NCI-H460 (cell line): ENCODE measurements around the gene B3GALT5. TPM values are rescaled to one million over a fixed set of nuclear protein-coding genes. Genes with fewer than 3 reads are reported as not detected.

Experiments
- DNase-seq: peaks from one replicate; pipeline ENCODE4 v3.0.0-alpha.2; 2016; ENCODE audit warnings: low read depth; ENCODE audit errors: extremely low read depth
- total RNA-seq: library from RNA; depleted of rRNA; stranded (reverse); fragments of >200 nt; shearing (Covaris generic); gene quantifications from 2 replicates; pipeline ENCODE4 v1.2.3, GENCODE V29; 2014

The B3GALT5 gene
- total RNA-seq, 1 experiment from 2014 or later: not detected

DNA sequence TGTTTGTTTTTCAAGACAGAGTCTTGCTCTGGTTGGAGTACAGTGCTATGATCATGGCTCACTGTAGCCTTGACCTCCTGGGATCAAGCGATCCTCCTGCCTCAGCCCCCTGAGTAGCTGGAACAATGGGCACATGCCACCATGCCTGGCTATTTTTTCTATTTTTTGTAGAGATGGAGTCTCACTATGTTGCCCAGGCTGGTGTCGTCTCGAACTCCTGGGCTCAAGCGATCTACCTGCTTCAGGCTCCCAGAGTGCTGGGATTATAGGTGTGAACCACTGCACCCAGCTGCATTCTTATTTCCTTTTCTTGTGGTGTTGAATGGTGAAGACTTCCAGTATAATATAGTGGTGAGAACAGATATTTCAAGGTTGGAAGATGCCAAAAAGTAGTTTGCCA lies 28.0 kb downstream of the B3GALT5 start:
- no peak for DNase-seq

DNA sequence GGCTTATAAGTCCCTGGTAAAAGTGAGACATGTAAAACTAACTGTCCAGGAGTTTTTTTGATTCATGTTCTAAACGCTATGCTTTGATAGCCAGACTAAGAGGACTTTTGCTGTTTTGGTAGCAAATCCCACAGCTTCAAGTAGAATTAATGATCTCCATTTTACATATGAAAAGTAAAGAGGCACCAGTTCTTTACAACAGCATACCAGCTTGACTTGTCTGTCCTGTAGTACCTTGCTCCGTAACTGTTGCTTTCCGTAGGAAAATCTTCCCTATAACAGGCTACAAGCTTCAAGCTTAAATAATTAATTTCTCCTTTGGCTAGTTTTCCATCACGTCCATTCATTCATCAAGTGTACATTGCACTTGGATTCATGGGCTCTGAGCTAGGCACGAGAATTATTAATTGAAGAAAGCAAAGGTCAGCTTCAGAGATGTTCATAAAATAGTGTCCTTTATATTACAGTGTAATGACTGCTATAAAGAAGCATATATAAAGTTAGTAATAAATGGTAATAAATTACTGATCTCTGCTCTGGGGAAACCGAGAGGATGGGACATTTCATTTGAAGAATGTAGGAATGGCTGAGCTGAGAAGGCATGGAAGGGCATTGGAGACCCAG lies 29.2 kb downstream of the B3GALT5 start:
- no peak for DNase-seq

DNA sequence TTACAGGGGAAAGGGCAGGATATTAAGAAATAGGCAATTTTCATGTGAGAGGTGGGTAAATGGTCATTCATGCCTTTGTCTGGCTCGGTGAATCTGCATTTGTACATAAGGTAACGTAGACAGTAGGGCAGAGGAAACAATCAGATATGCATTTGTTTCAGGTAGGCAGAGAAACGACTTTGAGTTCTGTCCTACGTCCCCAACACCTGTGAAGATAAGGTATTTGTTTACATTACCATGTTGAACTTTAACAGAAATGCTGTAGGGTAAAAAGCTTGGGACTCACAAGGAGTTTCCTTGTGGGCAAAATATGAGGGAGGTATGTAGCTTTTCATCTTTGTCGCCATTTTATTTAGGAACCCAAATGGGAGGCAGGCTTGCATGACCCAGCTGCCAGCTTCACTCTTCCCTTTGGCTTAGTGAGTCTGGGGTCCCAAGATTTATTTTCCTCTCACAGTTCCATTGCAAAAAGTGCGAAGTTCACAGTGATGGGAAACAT lies 31.4 kb downstream of the B3GALT5 start:
- no peak for DNase-seq

DNA sequence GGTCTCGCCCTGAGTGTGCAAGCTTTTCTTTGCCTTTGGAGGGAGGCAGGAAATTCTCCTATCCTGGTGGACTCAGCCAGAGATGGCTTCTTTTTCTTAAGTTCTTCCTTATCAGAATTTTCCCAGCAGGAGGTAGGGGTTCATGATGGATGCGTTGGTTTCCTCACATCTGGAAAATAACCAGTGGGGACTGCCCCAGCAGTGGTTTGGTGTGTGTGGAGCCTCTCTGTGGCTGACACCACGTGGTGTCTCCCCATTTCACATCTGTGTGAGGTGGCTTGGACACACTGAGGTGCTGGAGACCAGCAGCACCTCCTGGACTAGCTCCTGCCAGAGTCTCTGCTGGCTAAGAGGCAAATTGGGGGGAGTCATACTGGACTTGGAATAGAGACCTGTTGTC lies 32.6 kb downstream of the B3GALT5 start:
- DNase-seq: no peak

DNA sequence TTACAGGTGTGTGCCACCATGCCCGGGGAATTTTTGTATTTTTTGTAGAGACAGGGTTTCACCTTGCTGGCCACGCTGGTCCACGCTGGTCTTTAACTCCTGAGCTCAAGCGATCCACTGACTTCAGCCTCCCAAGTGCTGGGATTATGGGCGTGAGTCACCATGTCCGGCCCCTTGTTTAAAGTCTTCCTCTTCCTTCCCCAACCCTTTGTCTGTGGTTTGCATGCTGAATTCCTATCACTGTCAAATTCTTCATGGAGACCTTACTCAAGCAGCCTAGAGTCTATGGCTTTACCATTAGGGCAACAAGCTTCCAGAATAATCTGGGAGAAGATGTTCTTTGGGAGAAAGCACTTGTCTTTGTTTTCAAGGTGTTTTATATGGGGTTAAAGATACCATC lies 34.7 kb downstream of the B3GALT5 start:
- DNase-seq: no peak

DNA sequence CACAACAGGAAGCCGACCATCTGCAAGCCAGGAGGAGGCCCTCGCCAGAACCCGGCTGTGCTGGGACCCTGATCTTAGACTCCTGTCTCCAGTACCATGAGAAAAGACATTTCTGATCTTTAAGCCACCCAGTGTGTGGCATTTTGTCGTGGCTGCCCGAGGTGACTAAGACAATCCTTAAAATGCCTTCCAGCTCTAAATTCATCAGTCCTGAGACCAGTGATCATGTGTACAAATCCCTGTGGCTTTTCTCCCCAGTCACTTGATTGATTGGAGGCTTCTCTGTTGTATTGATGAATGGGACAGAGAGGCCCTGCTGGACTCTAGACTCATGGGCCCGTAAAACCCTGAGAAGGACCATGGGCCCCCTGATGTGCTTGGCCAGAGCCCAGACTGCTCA lies 36.1 kb downstream of the B3GALT5 start:
- no peak for DNase-seq

DNA sequence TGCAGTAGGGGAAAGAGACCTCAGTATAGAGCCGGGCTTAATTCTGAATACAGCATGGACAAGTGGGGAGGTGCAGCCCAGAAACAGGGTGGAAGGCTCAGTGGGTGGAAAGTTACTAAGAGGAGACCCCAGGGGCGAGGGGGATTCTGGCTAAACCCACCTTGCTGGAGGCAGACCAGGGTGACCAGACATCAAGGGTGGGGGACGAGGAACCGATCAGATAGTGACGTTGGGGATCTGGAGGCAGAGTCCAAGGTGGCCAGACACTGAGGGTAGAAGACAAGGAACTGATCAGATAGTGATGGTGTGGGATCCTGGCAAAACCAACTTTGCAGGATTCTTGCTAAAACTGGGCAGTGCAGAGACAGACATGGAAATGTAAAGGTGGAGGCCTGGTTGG lies 36.8 kb downstream of the B3GALT5 start:
- DNase-seq: no peak

DNA sequence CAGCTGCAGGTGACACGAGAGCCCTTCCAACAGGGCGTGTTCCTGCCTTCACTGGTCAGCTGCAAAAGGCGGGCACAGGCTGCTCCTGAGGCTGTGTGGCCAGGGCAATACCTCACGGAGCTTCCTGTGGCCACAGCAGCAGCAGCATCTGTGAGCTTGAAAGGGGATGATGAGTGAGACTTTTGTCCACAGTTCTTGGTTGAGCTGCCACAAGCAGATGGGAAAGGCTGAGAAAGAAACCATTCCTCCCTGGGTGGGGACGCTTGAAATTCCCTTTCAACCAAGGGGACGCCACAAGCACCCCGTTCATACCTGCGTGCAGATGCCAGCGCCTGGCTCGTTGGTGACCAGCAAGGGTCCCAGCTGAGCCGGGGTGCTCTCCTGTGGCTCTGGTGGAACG lies 37.6 kb downstream of the B3GALT5 start:
- DNase-seq: no peak

DNA sequence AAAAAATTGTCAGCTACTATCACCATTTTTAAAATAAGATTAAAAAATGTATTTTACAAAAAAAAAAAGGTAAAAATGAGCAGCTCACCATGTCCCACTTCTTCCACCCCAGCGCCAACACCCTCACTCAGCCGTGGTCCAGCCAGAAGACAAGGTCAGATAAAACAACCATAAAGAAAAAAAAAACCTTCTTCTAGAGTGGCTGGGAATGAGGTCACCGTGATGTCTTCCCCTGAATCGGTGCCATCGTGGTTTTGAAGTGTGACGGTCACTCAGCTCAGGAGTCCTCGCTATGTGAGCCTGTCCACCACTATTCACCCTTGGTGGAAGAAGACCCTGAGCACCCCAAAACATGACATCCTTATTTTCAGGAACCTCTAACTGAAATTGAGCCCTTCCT lies 38.1 kb downstream of the B3GALT5 start:
- DNase-seq: no peak

DNA sequence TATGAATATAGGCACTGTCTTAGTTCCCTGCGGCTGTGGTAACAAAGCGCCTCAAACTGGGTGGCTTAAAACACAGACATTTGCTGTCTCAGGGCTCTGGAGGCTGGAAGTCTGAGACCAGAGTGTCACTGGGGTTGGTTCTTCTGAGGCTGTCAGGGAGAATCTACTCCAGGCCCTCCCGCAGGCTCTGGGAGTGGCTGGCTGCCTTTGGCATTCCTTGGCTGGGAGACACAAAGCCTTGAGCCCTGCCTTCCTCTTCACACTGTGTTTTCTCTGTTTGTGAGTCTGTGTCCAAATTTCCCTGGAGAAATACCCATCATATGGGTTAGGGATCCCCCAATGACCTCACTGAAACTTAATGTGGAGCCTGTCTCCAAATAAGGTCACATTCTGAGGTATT lies 38.5 kb downstream of the B3GALT5 start:
- DNase-seq: no peak

DNA sequence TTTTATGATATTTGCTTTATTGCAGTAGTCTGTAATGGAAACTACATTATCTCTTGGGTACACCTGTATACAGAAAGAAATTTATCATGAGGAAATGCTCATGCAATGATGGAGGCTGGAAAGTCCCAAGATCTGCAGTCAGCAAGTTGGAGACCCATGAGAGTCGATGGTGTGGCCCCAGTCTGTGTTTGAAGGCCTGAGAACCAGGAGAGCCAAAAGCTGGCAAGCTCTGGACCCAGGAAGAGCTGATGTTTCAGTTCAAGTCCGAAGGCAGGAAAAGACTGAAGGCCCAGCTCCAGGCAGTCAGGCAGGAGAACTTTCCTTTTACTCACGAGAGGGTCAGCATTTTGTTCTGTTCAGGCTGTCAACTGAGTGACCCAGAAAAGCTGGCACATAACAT lies 42.2 kb downstream of the B3GALT5 start:
- no peak for DNase-seq

DNA sequence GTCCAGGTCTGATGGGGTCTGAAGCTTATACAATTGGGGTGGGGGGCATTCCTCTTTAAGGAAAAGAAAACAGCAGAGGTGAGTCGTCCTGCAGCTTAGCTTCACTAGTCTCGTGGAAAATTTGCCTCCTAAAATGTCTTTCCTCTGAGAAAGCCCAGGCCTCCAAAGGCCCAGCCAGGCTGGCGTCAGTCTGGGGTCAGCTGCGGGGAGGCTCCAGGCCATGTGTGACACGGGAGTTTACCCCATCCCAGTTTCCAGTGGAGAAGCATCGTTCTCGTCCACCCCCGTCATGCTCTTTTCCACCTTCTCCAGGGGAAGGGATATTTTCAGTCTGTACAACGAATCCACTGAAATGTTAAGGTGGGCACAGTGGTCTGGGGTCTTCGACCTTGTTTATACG lies 42.8 kb downstream of the B3GALT5 start:
- no peak for DNase-seq

DNA sequence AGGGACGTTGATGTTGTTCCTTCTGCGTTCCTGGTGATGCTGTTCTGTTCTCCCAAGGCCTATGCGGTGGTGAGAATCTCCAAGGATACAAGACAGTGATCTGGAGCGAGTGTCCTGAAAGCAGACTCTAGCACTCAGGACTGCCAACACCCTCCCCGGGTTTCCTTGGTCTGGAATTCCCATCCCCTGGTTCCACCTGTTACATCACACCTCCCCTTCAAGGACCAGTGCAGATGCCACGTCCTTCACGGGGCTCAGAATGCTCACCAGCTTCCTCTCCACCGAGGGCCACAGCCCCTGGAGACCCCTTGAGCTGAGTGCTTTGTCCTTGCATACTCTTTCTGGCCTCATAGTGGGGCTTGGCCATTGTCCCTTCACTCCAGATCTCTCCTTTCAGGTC lies 43.5 kb downstream of the B3GALT5 start:
- DNase-seq: no peak

DNA sequence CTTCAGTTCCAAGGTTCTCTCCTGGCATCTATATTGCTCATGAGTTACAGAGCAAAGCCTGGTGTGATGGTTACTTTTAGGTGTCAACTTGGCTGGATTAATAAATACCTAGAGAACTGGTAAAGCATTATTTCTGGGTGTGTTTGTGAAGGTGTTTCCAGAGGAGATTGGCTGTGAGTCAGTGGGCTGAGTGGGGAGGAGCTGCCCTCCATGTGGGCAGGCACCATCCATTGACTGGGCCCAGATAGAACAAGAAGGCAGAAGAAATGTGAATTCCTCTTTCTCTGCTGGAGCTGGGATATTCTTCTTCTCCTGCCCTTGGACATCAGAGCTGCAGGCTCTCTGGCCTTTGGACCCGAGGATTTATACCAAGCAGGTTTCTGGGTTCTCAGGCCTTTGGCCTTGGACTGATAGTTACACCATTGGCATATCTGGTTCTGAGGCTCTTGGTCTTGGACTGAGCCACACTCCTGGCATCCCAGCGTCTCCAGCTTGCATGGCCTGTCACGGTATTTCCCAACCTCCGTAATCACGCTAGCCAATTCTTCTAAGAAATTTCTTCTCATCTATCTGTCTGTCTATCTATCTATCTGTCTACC lies 44.5 kb downstream of the B3GALT5 start:
- DNase-seq: no peak

DNA sequence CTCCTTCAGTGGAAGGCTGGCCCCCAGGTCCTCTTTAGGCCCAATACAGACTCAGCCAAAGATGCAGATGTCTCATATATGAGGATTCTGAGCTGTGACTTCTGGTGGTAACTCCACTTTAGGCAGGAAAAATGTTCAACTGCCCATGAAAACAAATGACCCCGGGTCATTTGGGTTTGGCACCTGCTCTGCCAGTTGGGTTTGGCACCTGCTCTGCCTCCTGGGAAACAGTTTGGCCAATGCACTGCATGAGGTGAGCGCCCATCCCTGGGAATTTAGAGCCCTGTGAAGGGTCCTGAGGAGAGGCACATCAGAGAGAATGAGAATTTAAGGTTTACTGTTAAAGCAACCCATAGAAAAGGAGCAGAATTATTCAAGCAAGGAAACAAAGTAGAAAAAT lies 45.3 kb downstream of the B3GALT5 start:
- DNase-seq: no peak

DNA sequence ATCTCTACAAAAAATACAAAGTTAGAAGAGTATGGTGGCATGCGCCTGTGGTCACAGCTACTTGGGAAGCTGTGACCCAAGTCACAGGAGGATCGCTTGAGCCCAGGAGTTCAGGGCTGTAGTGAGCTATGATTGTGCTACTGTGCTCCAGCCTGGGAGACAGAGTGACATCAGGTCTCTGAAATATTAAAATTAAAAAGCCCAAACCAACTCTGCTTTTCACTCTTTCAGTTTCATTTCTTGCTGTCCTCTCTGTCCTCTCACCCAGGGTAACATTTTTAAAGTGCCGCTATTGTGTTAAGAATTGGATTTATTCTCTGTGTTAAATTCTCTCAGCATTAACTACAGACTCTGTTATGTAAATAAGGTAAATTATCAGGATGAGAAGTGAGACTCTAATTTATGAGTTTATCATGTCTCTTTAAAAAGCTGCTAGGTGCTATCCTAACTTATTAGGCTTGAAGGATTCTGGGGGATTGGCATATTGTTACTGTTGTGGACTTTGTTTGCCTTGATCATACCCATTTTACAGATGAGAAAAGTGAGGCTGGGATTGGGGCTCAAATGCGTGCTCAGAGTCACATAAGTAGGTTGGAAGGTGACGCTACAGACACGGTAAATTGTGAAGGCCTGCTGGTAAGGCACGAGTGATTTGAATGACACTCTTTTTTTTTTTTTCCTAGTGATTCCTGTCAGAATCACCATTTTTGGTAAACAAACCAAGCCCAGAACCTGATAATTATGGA lies 46.5 kb downstream of the B3GALT5 start:
- DNase-seq: no peak

DNA sequence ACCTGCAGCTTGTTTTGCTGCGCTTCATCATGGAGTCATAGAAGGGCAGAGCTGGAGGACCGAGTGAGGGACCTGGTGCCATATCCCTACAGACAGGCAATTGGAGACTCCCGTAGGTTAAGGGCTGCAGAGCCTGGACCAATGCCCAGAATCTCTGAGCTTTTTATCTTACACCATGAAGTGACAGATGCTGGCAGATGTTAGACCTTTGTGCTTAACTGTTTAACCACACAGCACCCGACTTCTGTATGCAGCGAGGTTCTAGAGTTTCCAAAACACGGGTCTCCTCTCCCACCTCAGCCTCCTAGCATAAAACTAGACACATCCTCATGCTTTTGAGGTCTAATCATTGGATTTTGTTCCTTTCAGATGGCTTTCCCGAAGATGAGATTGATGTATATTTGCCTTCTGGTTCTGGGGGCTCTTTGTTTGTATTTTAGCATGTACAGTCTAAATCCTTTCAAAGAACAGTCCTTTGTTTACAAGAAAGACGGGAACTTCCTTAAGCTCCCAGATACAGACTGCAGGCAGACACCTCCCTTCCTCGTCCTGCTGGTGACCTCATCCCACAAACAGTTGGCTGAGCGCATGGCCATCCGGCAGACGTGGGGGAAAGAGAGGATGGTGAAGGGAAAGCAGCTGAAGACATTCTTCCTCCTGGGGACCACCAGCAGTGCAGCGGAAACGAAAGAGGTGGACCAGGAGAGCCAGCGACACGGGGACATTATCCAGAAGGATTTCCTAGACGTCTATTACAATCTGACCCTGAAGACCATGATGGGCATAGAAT lies 47.6 kb downstream of the B3GALT5 start:
- no peak for DNase-seq

DNA sequence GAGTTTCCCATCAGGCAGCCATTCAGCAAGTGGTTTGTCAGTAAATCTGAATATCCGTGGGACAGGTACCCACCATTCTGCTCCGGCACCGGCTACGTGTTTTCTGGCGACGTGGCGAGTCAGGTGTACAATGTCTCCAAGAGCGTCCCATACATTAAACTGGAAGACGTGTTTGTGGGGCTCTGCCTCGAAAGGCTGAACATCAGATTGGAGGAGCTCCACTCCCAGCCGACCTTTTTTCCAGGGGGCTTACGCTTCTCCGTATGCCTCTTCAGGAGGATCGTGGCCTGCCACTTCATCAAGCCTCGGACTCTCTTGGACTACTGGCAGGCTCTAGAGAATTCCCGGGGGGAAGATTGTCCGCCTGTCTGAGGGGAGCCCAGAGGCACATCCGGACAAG lies 48.4 kb downstream of the B3GALT5 start:
- DNase-seq: no peak

DNA sequence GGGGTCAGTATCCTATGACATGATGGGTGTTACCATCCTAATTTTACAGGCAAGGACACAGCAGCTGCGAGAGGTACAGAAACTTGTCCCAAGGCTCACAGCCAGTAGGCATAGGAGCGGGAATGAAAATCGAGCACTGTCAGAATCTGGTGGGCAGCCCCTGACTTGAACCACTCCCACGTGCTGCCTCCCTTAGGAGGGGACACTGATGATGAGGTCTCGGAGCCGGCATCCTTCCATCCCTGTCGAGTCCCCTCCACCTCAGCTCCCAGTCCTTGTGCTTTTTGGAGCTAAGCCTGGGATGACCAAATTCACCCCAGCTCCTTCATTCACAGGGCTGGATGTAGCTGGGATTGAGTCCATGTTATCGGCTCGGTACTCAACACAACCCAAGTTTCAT lies 49.0 kb downstream of the B3GALT5 start:
- DNase-seq: no peak

DNA sequence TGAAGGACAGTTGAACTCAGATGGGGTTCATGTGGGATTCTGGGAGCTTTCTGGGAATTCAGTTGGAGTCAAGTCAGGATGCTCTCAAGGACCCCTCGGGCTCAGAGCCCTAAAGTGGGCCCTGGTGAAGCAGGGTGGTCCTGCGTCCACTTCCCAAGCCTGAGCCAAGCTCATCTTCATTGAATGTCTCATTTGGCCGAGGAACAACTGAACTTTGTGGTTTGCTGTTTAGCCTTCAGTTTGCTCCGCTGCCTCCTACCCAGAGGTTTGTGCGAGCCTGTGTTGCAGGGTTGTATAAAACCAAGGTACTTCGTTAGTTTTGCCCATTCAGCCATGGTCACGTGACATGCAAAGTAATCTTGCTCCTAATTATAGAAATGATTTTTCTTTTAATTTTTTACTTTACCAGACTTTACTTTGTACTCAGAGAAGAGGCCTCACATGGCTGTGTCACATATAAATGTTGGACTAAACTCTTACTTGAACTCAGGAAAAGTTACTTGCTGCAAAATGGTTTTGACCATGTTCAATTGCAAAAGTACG lies 49.7 kb downstream of the B3GALT5 start:
- no peak for DNase-seq

DNA sequence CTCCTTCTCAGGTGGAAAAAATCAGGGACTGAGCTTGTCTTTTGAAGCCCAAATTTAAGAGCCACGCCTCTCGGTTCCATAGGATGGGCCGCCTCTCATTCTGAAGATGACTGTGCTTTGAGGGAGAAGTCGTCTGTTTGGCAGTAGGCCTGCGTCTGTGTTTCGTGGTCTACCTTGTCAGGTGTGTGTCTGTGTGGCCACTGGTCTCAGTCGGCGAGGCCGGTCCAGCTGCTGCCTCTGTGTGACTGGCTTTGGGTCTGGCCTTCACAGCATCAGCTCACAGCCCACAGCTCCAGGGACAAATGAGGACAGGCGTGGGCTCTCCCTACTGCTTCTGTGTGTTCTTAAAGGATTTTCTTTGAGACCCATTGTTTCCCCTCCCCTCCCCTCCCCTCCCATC lies 50.3 kb downstream of the B3GALT5 start:
- DNase-seq: no peak
